PC-9 (cell line): ENCODE measurements around the gene AKAP8L. TPM values are rescaled to one million over a fixed set of nuclear protein-coding genes. Genes with fewer than 3 reads are reported as not detected.

Experiments used
- BruUV-seq: library from RNA; stranded (reverse); fragments of 400-500 nt; replicated peaks from 2 replicates; lab custom pipeline; 2021; lab: Mats Ljungman, UMichigan
- CTCF ChIA-PET: fragments of 300-600 bp; sonication (Branson Sonifier 250); formaldehyde crosslinking; loops from one replicate; lab custom pipeline; 2022; ENCODE audit warnings: antibody characterized with exemption; lab: Charles Lee
- POLR2A ChIA-PET: fragments of 300-600 bp; sonication (Branson Sonifier 250); formaldehyde crosslinking; loops from one replicate; lab custom pipeline; 2022; ENCODE audit warnings: antibody characterized with exemption; ENCODE audit not compliant: unreplicated experiment; lab: Charles Lee
- DNase-seq, 2 experiments: peaks; one replicate each; pipeline versions ENCODE4 v3.0.0 to v3.0.0-alpha.2; 2015 to 2022; ENCODE audit warnings: mixed read lengths in 1 of 2
- H2AFZ ChIP-seq: fragments of 200-600 bp; sonication (generic); 2 replicates; pipeline ENCODE4 v1.8.1; 2017; ENCODE audit warnings: antibody characterized with exemption
- H3F3A ChIP-seq: fragments of 200-600 bp; sonication (generic); 2 replicates; pipeline ENCODE4 v1.8.1; 2017; ENCODE audit warnings: antibody characterized with exemption, mild to moderate bottlenecking, low read depth; ENCODE audit not compliant: insufficient read depth
- H3K27ac ChIP-seq: fragments of 200-600 bp; sonication (generic); 2 replicates; pipeline ENCODE4 v1.6.1; 2016; ENCODE audit warnings: mixed run types
- H3K27me3 ChIP-seq: fragments of 200-600 bp; sonication (generic); 2 replicates; pipeline ENCODE4 v1.6.1; 2016; ENCODE audit warnings: low read depth, mixed run types; ENCODE audit not compliant: insufficient read depth
- H3K36me3 ChIP-seq: fragments of 200-600 bp; sonication (generic); 2 replicates; pipeline ENCODE4 v1.6.1; 2016; ENCODE audit warnings: low read depth, mixed run types
- H3K4me1 ChIP-seq: fragments of 200-600 bp; sonication (generic); replicated peaks from 2 replicates; pipeline ENCODE4 v1.6.1; 2016; ENCODE audit warnings: mixed run types; ENCODE audit not compliant: insufficient read depth
- H3K4me2 ChIP-seq: fragments of 200-600 bp; sonication (generic); 2 replicates; pipeline ENCODE4 v1.6.1; 2017; ENCODE audit warnings: mixed run types
- H3K4me3 ChIP-seq: fragments of 200-600 bp; sonication (generic); 2 replicates; pipeline ENCODE4 v1.6.1; 2016; ENCODE audit warnings: mixed run types
- H3K79me2 ChIP-seq: fragments of 200-600 bp; sonication (generic); 2 replicates; pipeline ENCODE4 v1.6.1; 2017; ENCODE audit warnings: low read depth, mixed run types
- H3K9me2 ChIP-seq: fragments of 200-600 bp; sonication (generic); 2 replicates; pipeline ENCODE4 v1.8.1; 2017; ENCODE audit warnings: mild to moderate bottlenecking; ENCODE audit not compliant: insufficient read depth
- H3K9me3 ChIP-seq: fragments of 200-600 bp; sonication (generic); 2 replicates; pipeline ENCODE4 v1.8.1; 2016; ENCODE audit warnings: low read depth; ENCODE audit not compliant: insufficient read depth
- H4K20me1 ChIP-seq: fragments of 200-600 bp; sonication (generic); 2 replicates; pipeline ENCODE4 v1.8.1; 2017; ENCODE audit not compliant: insufficient read depth
- CTCF ChIP-seq: fragments of 200-600 bp; sonication (generic); conservative IDR thresholded peaks from 2 replicates; pipeline ENCODE4 v1.6.1; 2017; ENCODE audit warnings: mixed run types, antibody characterized with exemption, mild to moderate bottlenecking, moderate library complexity
- EZH2 ChIP-seq: fragments of 200-600 bp; sonication (generic); IDR thresholded peaks from 2 replicates; pipeline ENCODE4 v1.8.0; 2017; ENCODE audit warnings: antibody characterized with exemption, low read depth
- intact Hi-C: fragments of 100-400 bp; cut with micrococcal nuclease; formaldehyde crosslinking; loops from one replicate; pipeline ENCODE4 v1.10.0; 2022; ENCODE audit not compliant: unreplicated experiment
- total RNA-seq: library from RNA; stranded (reverse); gene quantifications from 2 replicates; pipeline ENCODE4 v1.2.3, GENCODE V29; 2021

Gene AKAP8L
- total RNA-seq, 1 experiment from 2014 or later: 49.9 TPM

DNA sequence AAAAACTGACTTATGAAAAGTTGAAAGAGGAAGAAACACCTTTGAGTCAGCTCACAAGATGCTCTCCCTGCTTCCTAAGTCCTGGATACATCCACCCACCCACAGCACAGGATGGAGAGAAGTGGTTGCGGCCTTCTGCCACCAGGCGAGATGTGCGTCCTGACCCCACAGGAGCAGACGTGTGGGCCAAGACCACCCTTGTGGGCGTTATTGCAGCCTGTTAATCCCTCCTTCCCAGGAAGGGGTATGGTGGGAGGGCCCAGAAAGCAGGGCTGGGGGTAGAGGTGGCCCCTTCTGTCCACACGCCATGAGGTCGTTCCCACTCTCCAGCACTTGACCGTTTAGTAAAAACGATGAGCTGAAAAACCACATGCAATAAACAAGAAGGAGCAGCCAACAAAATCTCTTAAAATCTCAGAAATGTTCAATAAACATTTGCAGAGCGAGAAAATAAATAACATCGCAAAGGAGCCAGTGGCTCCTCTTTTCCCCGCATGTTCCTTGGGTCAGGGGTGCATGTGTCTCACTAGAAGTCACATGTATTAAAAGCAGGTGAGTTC is 2.4 kb upstream of the AKAP8L start:
- Histone ChIP-seq H2AFZ (no peak overlapping the region), H3K4me2 (no peak overlapping the region), H3K79me2 (peaks cover 25% of the 10 kb centered on the region), H3K4me1 (peaks cover 17% of the 10 kb centered on the region), H4K20me1 (peaks cover 18% of the 10 kb centered on the region), H3K27ac (no peak overlapping the region), H3K9me3 (no peaks in the 10 kb centered on the region), H3K36me3 (peaks cover 13% of the 10 kb centered on the region), H3F3A (peaks cover 19% of the 10 kb centered on the region; the same call in 1 of the 2 replicates), H3K4me3 (no peak overlapping the region), H3K27me3 (no peaks in the 10 kb centered on the region), H3K9me2 (no peaks in the 10 kb centered on the region)
- BruUV-seq: no TSS peak
- intact Hi-C loops: no loop called here
- no peak for TF ChIP-seq EZH2
- no peak for TF ChIP-seq CTCF
- DNase-seq: no peak
- POLR2A ChIA-PET: no interaction called here
- CTCF ChIA-PET: no interaction called here

- Histone ChIP-seq H3K27me3 (no peaks in the 10 kb centered on the region), H4K20me1 (peaks cover 35% of the 10 kb centered on the region), H3K4me1 (peaks cover 17% of the 10 kb centered on the region), H2AFZ (peak overlapping the region; percentile 23; the same call in 1 of the 2 replicates), H3K79me2 (peaks cover 42% of the 10 kb centered on the region), H3K4me3 (peak overlapping the region; percentile 54), H3K4me2 (peak overlapping the region; percentile 92), H3K36me3 (peaks cover 17% of the 10 kb centered on the region; the same call in 1 of the 2 replicates), H3K27ac (no peak overlapping the region), H3F3A (peaks cover 19% of the 10 kb centered on the region; the same call in 1 of the 2 replicates), H3K9me2 (no peaks in the 10 kb centered on the region), H3K9me3 (no peaks in the 10 kb centered on the region)
- TF ChIP-seq CTCF (peak; percentile 50), EZH2 (no peak)
- intact Hi-C loops: loop anchor here (1.0 to 5.0 kb wide), 3 partner anchors 41 to 137 kb away; partner anchors contain the start of gene AKAP8
- CTCF ChIA-PET: interaction anchor here (0.6 to 1.9 kb wide), 5 partner anchors 33 to 247 kb away, joined by 3 to 15 read pairs (median 3); partner anchors contain the start of gene AKAP8
- BruUV-seq: no TSS peak
- no peak for DNase-seq
- POLR2A ChIA-PET: interaction anchor here (0.5 to 1.8 kb wide), 8 partner anchors 16 to 913 kb away, joined by 3 to 19 read pairs (median 4); partner anchors contain the start of gene AKAP8
Observed at GRCh38 chr19:15419413-15420025, 731 bp upstream of the AKAP8L start.

DNA sequence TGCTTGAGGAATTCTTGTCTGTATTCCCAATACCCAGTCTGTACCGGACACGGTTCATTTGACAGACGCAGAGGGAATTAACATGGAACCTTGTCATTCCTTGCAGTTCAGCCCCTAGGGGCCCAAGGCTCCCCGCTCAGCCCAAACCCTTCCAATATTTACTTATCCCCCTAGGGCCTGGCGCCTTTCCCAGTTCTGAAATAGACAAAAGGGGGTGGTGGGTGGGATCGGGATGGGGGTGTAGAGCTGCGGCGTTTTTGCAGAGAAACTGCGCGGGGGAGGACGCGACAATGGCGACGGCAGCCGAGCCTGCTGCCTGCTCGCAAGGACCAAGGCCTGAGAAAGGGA is 583 bp downstream of the AKAP8L start:
- CTCF ChIA-PET: interaction anchor here (1.1 to 1.9 kb wide), 3 partner anchors 34 to 138 kb away, joined by 3 to 15 read pairs (median 6); partner anchors contain the start of gene AKAP8

More for the DNA sequence above, 583 bp downstream of the AKAP8L start:
- no TSS peak for BruUV-seq
- Histone ChIP-seq H4K20me1 (peaks cover 48% of the 10 kb centered on the region), H3K27me3 (no peaks in the 10 kb centered on the region), H3K4me2 (peak overlapping the region; percentile 93), H3K27ac (peak overlapping the region; percentile 39), H3K4me1 (peaks cover 17% of the 10 kb centered on the region), H3K9me2 (no peaks in the 10 kb centered on the region), H3F3A (peaks cover 28% of the 10 kb centered on the region; the same call in 1 of the 2 replicates), H3K9me3 (no peaks in the 10 kb centered on the region), H3K36me3 (peaks cover 7% of the 10 kb centered on the region; the same call in 1 of the 2 replicates), H2AFZ (peak overlapping the region; percentile 82), H3K4me3 (peak overlapping the region; percentile 87), H3K79me2 (peaks cover 55% of the 10 kb centered on the region)
- intact Hi-C loops: loop anchor here (2.0 to 5.0 kb wide), 2 partner anchors 39 to 136 kb away; partner anchors contain the start of gene AKAP8
- POLR2A ChIA-PET: interaction anchor here (1.8 kb wide), 1 partner anchor 38 kb away, joined by 19 read pairs; the partner anchor contains the start of gene AKAP8
- no peak for DNase-seq
- TF ChIP-seq CTCF: no peak
- no peak for TF ChIP-seq EZH2
